HG03469 (cell line): ENCODE data around the gene IFRD1.
"Not testable (repeated sequence)": the region's sequence is repeated elsewhere in the genome, so short reads cannot be mapped to it uniquely, and the experiment has no call there.

ENCODE experiments used
- ATAC-seq: cut with Tn5 transposase; IDR thresholded peaks from one replicate; pipeline ENCODE4 v1.9.1; 2021; ENCODE audit warnings: mild to moderate bottlenecking, moderate library complexity, moderate number of reproducible peaks; ENCODE audit not compliant: unreplicated experiment

The IFRD1 gene

GRCh38 chr7:112511451-112512202 lies 61.4 kb downstream of the IFRD1 start:
- no peak for ATAC-seq

GRCh38 chr7:112512451-112513210 lies 62.4 kb downstream of the IFRD1 start:
- no peak for ATAC-seq

GRCh38 chr7:112515989-112516388 lies 65.7 kb downstream of the IFRD1 start:
- no peak for ATAC-seq

- ATAC-seq = not testable (repeated sequence)
Measured at GRCh38 chr7:112516418-112516817, 66.2 kb downstream of the IFRD1 start.

- no peak for ATAC-seq
Measured at GRCh38 chr7:112517487-112517886, 67.2 kb downstream of the IFRD1 start.

GRCh38 chr7:112520787-112521186 lies 70.5 kb downstream of the IFRD1 start:
- no peak for ATAC-seq

GRCh38 chr7:112521942-112522341 lies 71.7 kb downstream of the IFRD1 start:
- ATAC-seq = no peak

GRCh38 chr7:112523871-112524270 lies 73.6 kb downstream of the IFRD1 start:
- no peak for ATAC-seq
